Spleen (tissue), 11 donors: ENCODE measurements around the gene FRMD4A. TPM values are rescaled to one million over a fixed set of nuclear protein-coding genes. Genes with fewer than 3 reads are reported as not detected.

Experiments used
- DNase-seq: peaks from one replicate; pipeline ENCODE4 v3.0.0-alpha.2; 2020
- H3K27ac ChIP-seq, 8 donors: fragments of 200-600 bp; sonication (generic) in 7 of 8; 1 replicate in 4 of 8; 2 replicates in 4 of 8; pipeline versions ENCODE4 v1.5.0 to v1.8.0; 2016 to 2021; ENCODE audit warnings: inconsistent platforms in 4 of 8, mild to moderate bottlenecking in 4 of 8, moderate library complexity in 1 of 8
- H3K27me3 ChIP-seq, 7 donors: fragments of 200-600 bp; sonication (generic) in 6 of 7; replicated peaks in 1 of 7; 1 replicate in 4 of 7; 2 replicates in 3 of 7; pipeline versions ENCODE4 v1.5.0 to v1.8.0; 2016 to 2021; ENCODE audit warnings: inconsistent platforms in 3 of 7, mild to moderate bottlenecking in 1 of 7
- H3K36me3 ChIP-seq, 6 donors: fragments of 200-600 bp; sonication (generic) in 5 of 6; 1 replicate in 4 of 6; 2 replicates in 2 of 6; pipeline versions ENCODE4 v1.5.0 to v1.8.0; 2016 to 2021; ENCODE audit warnings: inconsistent platforms in 2 of 6
- H3K4me1 ChIP-seq, 6 donors: fragments of 200-600 bp; sonication (generic) in 5 of 6; 1 replicate in 3 of 6; 2 replicates in 3 of 6; pipeline versions ENCODE4 v1.5.0 to v1.8.0; 2016 to 2021; ENCODE audit warnings: inconsistent platforms in 3 of 6
- H3K4me3 ChIP-seq, 8 donors: fragments of 200-600 bp; sonication (generic) in 7 of 8; 1 replicate in 4 of 8; 2 replicates in 4 of 8; pipeline versions ENCODE4 v1.5.0 to v1.8.0; 2016 to 2021; ENCODE audit warnings: inconsistent platforms in 4 of 8, mild to moderate bottlenecking in 4 of 8, moderate library complexity in 2 of 8
- H3K9me3 ChIP-seq, 8 donors: fragments of 200-600 bp; sonication (generic) in 7 of 8; 1 replicate in 4 of 8; 2 replicates in 4 of 8; pipeline versions ENCODE4 v1.5.0 to v1.8.0; 2016 to 2021; ENCODE audit warnings: inconsistent platforms in 4 of 8
- CTCF ChIP-seq, 11 experiments: fragments of 200-600 bp in 7 of 11; fragments of 450-650 bp in 4 of 11; sonication (generic) in 4 of 11; IDR thresholded peaks in 8 of 11; conservative IDR thresholded peaks in 3 of 11; 1 replicate in 7 of 11; 2 replicates in 4 of 11; pipeline versions ENCODE4 v1.4.0 to v1.8.0; 2016 to 2021; ENCODE audit warnings: antibody characterized with exemption in 11 of 11, inconsistent platforms in 4 of 11, mild to moderate bottlenecking in 1 of 11
- POLR2A ChIP-seq, 3 donors: fragments of 450-650 bp; IDR thresholded peaks; one replicate each; pipeline ENCODE4 v1.5.1; 2017; ENCODE audit warnings: antibody characterized with exemption in 3 of 3, mild to moderate bottlenecking in 1 of 3
- POLR2AphosphoS5 ChIP-seq, 3 donors: sonication (generic); formaldehyde crosslinking; IDR thresholded peaks; one replicate each; pipeline ENCODE4 v1.5.1; 2017; ENCODE audit warnings: antibody characterized with exemption in 3 of 3
- WGBS, 5 donors: extraction: QIAGEN DNeasy Blood & Tissue Kit in 3 of 5; methylation state at CpG; one replicate each; pipeline versions ENCODE4 v1.1.5 to v1.1.7; 2013 to 2018; 5-methylcytosine and 5-hydroxymethylcytosine counted together
- intact Hi-C: fragments of 100-400 bp; cut with DNase I; formaldehyde crosslinking; loops from one replicate; pipeline ENCODE4 v1.15.0; 2023; ENCODE audit warnings: low total_unique reads
- polyA plus RNA-seq, 3 donors: library from polyadenylated mRNA; stranded (reverse); fragments of 200-250 nt; gene quantifications; one replicate each; pipeline ENCODE4 v1.2.1, GENCODE V29; 2013
- total RNA-seq, 7 donors: library from RNA; depleted of rRNA in 3 of 7; stranded (reverse); fragments of >200 nt in 3 of 7; fragmentation: NEBNext Ultra II Directional in 4 of 7; extraction: Animal tissue kit (Norgen Biotek cat#: 25700) in 4 of 7; gene quantifications; one replicate each; pipeline versions ENCODE4 v1.1.0 to v1.2.1, GENCODE V29; 2016 to 2021
- donor health status: healthy with polysubstance abuse.
- donor health status: DM: no; HTN: no; CAD: no; lungs with moderate emphysema.
- donor health status: DM: no; HTN: no; CAD: no.
- donor health status: Bipolar disorder and iron deficiency.
- donor health status: healthy.
- donor health status: DM: no; HTN: no; CAD: no.
- donor health status: DM: yes; HTN: yes; CAD: no.

FRMD4A gene
- total and polyA plus RNA-seq, 10 donors, result 9.2 to 141 (median 80.5) TPM

- 77 to 90% (median 83%) methylated on average over 6 to 9 of the region's 9 CpGs for WGBS, 5 donors
- DNase-seq, result no peak
- H3K27me3 ChIP-seq, result peaks cover 0 to 8% (median 0%) of the 10 kb centered on the region in 7 donors
- H3K4me1 ChIP-seq, result peaks cover 0 to 18% (median 3%) of the 10 kb centered on the region in 6 donors
- TF ChIP-seq CTCF (IDR thresholded peaks at IDR 0.05 in 8 of 11, conservative IDR thresholded peaks at IDR 0.05 in 3 of 11), result no peak
- TF ChIP-seq POLR2A (IDR thresholded peaks at IDR 0.05), result no peak
- no peak for TF ChIP-seq POLR2AphosphoS5 (IDR thresholded peaks at IDR 0.05)
- H3K4me3 ChIP-seq, result no peak overlapping the region
- H3K36me3 ChIP-seq, result no peaks in the 10 kb centered on the region
- H3K9me3 ChIP-seq, result peaks cover 0 to 14% (median 10%) of the 10 kb centered on the region in 8 donors
- peak overlapping the region in 3 of 8 donors; percentile 4 to 35 (median 24) for H3K27ac ChIP-seq
- intact Hi-C loops, result no loop called here
Observed at GRCh38 chr10:13839430-13839990, 491.2 kb downstream of the FRMD4A start.

DNA sequence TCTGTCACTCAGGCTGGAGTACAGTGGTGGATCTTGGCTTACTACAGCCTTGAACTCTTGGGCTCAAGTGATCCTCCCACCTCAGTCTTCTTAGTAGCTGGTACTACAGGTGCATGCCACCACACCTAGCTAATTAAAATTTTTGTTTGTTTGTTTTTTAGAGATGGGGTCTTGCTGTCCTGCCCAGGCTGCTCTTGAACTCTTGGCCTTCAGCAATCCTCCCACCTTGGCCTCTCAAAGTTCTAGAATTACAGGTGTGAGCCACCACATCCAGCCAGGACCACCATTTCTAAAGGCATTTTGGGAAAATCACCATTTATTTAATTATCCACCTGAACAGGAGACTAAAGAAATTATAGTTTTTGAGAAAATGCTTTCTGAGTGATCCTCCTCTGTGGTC lies 491.7 kb downstream of the FRMD4A start:
- peaks cover 0 to 8% (median 0%) of the 10 kb centered on the region in 7 donors for H3K27me3 ChIP-seq
- TF ChIP-seq POLR2AphosphoS5 (IDR thresholded peaks at IDR 0.05), result no peak
- TF ChIP-seq POLR2A (IDR thresholded peaks at IDR 0.05), result no peak
- no peak for TF ChIP-seq CTCF (IDR thresholded peaks at IDR 0.05 in 8 of 11, conservative IDR thresholded peaks at IDR 0.05 in 3 of 11)
- no peak for DNase-seq
- H3K4me1 ChIP-seq, result peaks cover 0 to 21% (median 4%) of the 10 kb centered on the region in 6 donors
- H3K4me3 ChIP-seq, result no peak overlapping the region
- peak overlapping the region in 2 of 8 donors; percentile 24 to 35 for H3K27ac ChIP-seq
- H3K9me3 ChIP-seq, result peaks cover 0 to 14% (median 10%) of the 10 kb centered on the region in 8 donors
- H3K36me3 ChIP-seq, result no peaks in the 10 kb centered on the region
- intact Hi-C loops, result no loop called here

DNA sequence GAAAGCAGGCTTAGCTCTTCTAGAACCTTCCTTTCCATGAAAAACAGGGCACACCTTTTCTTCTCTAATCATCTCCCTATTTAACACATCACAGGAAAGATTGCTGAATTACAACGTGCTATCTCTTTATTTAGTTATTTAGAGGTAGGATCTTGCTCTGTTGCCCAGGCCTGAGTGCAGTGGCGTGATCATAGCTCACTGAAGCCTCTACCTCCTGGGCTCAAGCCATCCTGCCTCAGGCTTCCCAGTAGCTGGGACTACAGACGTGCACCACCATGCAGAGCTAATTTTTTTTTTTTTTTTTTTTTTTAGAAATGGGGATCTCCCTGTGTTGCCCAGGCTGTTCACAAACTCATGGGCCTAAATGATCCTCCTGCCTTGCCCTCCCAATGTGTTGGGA lies 492.8 kb downstream of the FRMD4A start:
- no peaks in the 10 kb centered on the region for H3K36me3 ChIP-seq
- peak overlapping the region in 4 of 8 donors; percentile 22 to 58 (median 29) for H3K27ac ChIP-seq
- peaks cover 0 to 14% (median 10%) of the 10 kb centered on the region in 8 donors for H3K9me3 ChIP-seq
- H3K27me3 ChIP-seq, result peaks cover 0 to 8% (median 0%) of the 10 kb centered on the region in 7 donors
- H3K4me3 ChIP-seq, result no peak overlapping the region
- intact Hi-C loops, result no loop called here
- no peak for DNase-seq
- TF ChIP-seq CTCF (IDR thresholded peaks at IDR 0.05 in 8 of 11, conservative IDR thresholded peaks at IDR 0.05 in 3 of 11) (no peak), POLR2A (IDR thresholded peaks at IDR 0.05) (no peak), POLR2AphosphoS5 (IDR thresholded peaks at IDR 0.05) (no peak)
- 85 to 94% (median 87%) methylated on average over 3 of the region's 3 CpGs for WGBS, 5 donors
- peaks cover 0 to 21% (median 4%) of the 10 kb centered on the region in 6 donors for H3K4me1 ChIP-seq

DNA sequence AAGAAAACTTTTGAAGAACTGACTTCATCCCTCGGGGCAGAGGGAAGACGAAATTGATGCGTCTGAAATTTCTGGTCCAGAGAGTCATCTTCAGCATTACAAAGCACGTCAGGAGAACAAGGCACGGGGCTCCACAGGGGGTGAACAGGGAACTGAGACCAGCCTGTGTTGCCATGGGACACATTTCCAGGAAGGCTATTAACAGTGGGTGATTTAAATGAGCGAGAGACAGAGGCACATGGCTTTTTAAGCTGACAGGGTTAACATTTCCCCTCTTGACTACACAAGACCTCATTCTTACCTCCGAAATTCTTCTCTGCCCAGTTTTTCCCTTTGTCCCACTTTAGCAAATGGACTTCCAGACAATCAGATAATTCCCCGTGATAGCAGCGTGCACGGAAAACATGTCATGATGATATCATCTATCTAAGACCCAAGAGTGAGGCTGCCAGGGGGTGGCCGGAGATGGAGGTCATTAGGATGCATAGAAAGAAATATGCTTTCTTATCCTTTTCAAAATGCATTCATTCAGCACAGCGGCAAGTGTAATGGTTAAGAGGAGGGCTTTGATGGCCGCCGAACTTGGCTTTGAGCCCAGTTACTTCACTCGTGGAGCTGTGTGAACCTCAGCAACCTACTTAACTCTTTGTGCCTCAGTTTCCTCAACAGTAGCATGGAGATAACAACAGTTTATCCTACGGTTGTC lies 496.0 kb downstream of the FRMD4A start:
- H3K36me3 ChIP-seq, result no peaks in the 10 kb centered on the region
- WGBS, 5 donors, result 44 to 58% (median 54%) methylated on average over 16 of the region's 16 CpGs
- no peak for DNase-seq
- peak overlapping the region in 5 of 8 donors; percentile 39 to 71 (median 58) for H3K27ac ChIP-seq
- H3K9me3 ChIP-seq, result no peaks in the 10 kb centered on the region
- H3K27me3 ChIP-seq, result peaks cover 0 to 8% (median 0%) of the 10 kb centered on the region in 7 donors
- H3K4me3 ChIP-seq, result no peak overlapping the region
- intact Hi-C loops, result no loop called here
- H3K4me1 ChIP-seq, result peaks cover 12 to 40% (median 23%) of the 10 kb centered on the region in 6 donors
- TF ChIP-seq POLR2AphosphoS5 (IDR thresholded peaks at IDR 0.05), result peak in 1 of 3 donors; percentile 5
- TF ChIP-seq CTCF (IDR thresholded peaks at IDR 0.05 in 8 of 11, conservative IDR thresholded peaks at IDR 0.05 in 3 of 11), result no peak
- TF ChIP-seq POLR2A (IDR thresholded peaks at IDR 0.05), result no peak
